Keratinocyte (primary cell): ENCODE data around the gene DYNC2I2.

Experiments used
- CTCF ChIP-seq, 3 experiments: IDR thresholded peaks in 1 of 3; conservative IDR thresholded peaks in 1 of 3; optimal IDR thresholded peaks in 1 of 3; 2 replicates in 2 of 3; 3 replicates in 1 of 3; pipeline versions ENCODE3 to v1.5.1; 2011; ENCODE audit warnings: low read length in 3 of 3, mild to moderate bottlenecking in 3 of 3, moderate library complexity in 2 of 3, control low read depth in 1 of 3, inconsistent platforms in 1 of 3; ENCODE audit not compliant: insufficient read depth in 2 of 3; ENCODE audit errors: extremely low read depth in 1 of 3
- EZH2 ChIP-seq: IDR thresholded peaks from one replicate; pipeline ENCODE4 v1.6.1; 2012; ENCODE audit warnings: inconsistent platforms, mild to moderate bottlenecking, low read length, moderate library complexity

- no peak for TF ChIP-seq EZH2
- TF ChIP-seq CTCF (optimal IDR thresholded peaks at IDR 0.05 in 1 of 3, IDR thresholded peaks at IDR 0.05 in 1 of 3, conservative IDR thresholded peaks at IDR 0.05 in 1 of 3; ENCODE audit: extremely low read depth in 1 of 3, insufficient read depth in 2 of 3, low read length in 3 of 3): no peak
Measured at GRCh38 chr9:128619127-128619526, 37.5 kb downstream of the DYNC2I2 start.
